Measurements from ENCODE around the gene UBC. TPM values are rescaled to one million over a fixed set of nuclear protein-coding genes. Genes with fewer than 3 reads are reported as not detected.

The UBC gene
- total and polyA plus RNA-seq, 9 of the 15 experiments (the other 6 are each of a cell fraction or from before 2014, with no cell fraction given): 533 to 1,153 (median 813) TPM

- TF ChIP-seq FOXK2 (conservative IDR thresholded peaks at IDR 0.05 in 1 of 2, IDR thresholded peaks at IDR 0.05 in 1 of 2; ENCODE audit: low read depth in 2 of 2) (0 out of 4 replicates have a peak, but pooled peaks of 1 of the 2 experiments have one; percentile 42), SRF (CRISPR knock-in tag; IDR thresholded peaks at IDR 0.05) (0 out of 4 replicates have a peak, but pooled peaks of 1 of the 2 experiments have one; percentile 13), PREB (CRISPR knock-in tag; IDR thresholded peaks at IDR 0.05) (0 out of 2 replicates have a peak, but pooled peaks have one; percentile 54), TGIF2 (CRISPR knock-in tag; IDR thresholded peaks at IDR 0.05) (peak; percentile 60; the same call in 1 of the 2 replicates), ZNF561 (CRISPR knock-in tag; conservative IDR thresholded peaks at IDR 0.05) (peak; percentile 34; the same call in 1 of the 2 replicates), NFIC (IDR thresholded peaks at IDR 0.05) (peak; percentile 47; the same call in 1 of the 2 replicates), MCM3 (IDR thresholded peaks at IDR 0.05) (no peak), ZSCAN32 (CRISPR knock-in tag; IDR thresholded peaks at IDR 0.05) (peak; percentile 74), DEAF1 (CRISPR knock-in tag; IDR thresholded peaks at IDR 0.05) (0 out of 2 replicates have a peak, but pooled peaks have one; percentile 32), MGA (IDR thresholded peaks at IDR 0.05) (no peak), STAG1 (CRISPR knock-in tag; IDR thresholded peaks at IDR 0.05; ENCODE audit: borderline replicate concordance) (0 out of 2 replicates have a peak, but pooled peaks have one; percentile 32), ELF2 (CRISPR knock-in tag; IDR thresholded peaks at IDR 0.05) (peak; percentile 78)
Measured at GRCh38 chr12:124910561-124911478, 3.6 kb downstream of the UBC start (continued).

Measured in K562 (cell line).